Neural cell (in vitro differentiated cells): Measurements from ENCODE around the gene SETBP1.

ENCODE experiments used
- EZH2 ChIP-seq: fragments of 200-600, 300-800 bp; shearing (Covaris generic), sonication (generic); IDR thresholded peaks from 2 replicates; pipeline ENCODE4 v1.6.1; 2014; ENCODE audit warnings: antibody characterized with exemption, low read length, borderline replicate concordance, mild to moderate bottlenecking; ENCODE audit not compliant: insufficient read depth, poor library complexity, severe bottlenecking
- SMC3 ChIP-seq: fragments of 450-650 bp; conservative IDR thresholded peaks from 2 replicates; pipeline ENCODE4 v1.6.1; 2014; ENCODE audit warnings: antibody characterized with exemption, mild to moderate bottlenecking, moderate library complexity; ENCODE audit not compliant: poor library complexity
- TAF1 ChIP-seq: IDR thresholded peaks from 2 replicates; pipeline ENCODE4 v1.6.1; 2012; ENCODE audit warnings: low read depth
- TF ChIP-seq, protein P1 (sequence below): fragments of 450-650 bp; IDR thresholded peaks from 2 replicates; pipeline ENCODE4 v1.5.1; 2014; ENCODE audit warnings: antibody characterized with exemption, mild to moderate bottlenecking, moderate library complexity; ENCODE audit not compliant: poor library complexity, severe bottlenecking
- TF ChIP-seq, protein P2 (sequence below): IDR thresholded peaks from 2 replicates; pipeline ENCODE4 v1.6.1; 2012; ENCODE audit warnings: borderline replicate concordance

DNA sequence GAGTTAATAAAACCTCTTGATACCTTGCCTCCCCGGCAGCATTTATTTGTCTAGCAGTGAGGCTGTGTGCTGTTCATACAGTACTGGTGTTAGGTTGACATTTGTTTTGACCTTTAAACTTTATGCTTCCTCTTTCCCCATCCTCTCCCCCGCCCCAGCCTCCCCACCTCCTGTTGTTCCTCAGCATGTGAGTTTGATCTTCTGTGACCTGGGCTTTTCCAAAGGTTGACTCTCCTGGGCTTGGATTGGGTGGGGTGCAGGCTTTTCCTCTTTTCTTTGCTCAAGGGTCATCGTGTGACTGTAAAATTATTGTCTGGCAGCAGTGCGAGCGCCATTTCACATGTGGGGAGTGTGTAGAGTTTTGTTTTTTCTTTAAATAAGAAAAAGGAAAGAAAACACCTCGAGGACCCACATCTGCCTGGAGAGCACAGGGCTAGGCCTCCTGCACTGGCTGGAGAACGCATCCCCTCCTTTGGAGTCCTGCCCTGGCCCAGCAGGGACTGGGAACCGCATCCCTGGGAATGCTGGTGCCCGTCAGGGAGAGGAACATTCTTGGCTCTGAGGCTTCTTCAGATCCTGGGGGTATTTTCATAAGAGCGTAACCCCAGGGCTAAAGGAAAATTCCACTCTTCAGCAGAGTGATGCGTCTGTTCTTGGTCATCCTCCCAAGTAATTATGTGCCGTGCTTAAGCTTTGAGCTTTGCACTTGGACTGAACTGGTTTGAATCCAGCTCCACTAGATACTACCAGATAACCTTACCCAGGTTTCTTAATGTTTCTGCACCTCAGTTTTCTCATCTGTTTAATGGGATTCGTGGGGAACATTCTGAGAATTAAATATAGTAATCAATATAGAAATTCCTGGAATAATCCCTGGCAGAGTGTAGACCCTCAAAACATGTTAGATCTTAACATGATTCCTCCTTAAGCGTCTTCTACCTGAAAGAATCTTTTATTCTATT lies 91.5 kb downstream of the SETBP1 start:
- TF ChIP-seq, protein P1, sequence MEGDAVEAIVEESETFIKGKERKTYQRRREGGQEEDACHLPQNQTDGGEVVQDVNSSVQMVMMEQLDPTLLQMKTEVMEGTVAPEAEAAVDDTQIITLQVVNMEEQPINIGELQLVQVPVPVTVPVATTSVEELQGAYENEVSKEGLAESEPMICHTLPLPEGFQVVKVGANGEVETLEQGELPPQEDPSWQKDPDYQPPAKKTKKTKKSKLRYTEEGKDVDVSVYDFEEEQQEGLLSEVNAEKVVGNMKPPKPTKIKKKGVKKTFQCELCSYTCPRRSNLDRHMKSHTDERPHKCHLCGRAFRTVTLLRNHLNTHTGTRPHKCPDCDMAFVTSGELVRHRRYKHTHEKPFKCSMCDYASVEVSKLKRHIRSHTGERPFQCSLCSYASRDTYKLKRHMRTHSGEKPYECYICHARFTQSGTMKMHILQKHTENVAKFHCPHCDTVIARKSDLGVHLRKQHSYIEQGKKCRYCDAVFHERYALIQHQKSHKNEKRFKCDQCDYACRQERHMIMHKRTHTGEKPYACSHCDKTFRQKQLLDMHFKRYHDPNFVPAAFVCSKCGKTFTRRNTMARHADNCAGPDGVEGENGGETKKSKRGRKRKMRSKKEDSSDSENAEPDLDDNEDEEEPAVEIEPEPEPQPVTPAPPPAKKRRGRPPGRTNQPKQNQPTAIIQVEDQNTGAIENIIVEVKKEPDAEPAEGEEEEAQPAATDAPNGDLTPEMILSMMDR: no peak
- TF ChIP-seq EZH2: no peak
- TF ChIP-seq, protein P2, sequence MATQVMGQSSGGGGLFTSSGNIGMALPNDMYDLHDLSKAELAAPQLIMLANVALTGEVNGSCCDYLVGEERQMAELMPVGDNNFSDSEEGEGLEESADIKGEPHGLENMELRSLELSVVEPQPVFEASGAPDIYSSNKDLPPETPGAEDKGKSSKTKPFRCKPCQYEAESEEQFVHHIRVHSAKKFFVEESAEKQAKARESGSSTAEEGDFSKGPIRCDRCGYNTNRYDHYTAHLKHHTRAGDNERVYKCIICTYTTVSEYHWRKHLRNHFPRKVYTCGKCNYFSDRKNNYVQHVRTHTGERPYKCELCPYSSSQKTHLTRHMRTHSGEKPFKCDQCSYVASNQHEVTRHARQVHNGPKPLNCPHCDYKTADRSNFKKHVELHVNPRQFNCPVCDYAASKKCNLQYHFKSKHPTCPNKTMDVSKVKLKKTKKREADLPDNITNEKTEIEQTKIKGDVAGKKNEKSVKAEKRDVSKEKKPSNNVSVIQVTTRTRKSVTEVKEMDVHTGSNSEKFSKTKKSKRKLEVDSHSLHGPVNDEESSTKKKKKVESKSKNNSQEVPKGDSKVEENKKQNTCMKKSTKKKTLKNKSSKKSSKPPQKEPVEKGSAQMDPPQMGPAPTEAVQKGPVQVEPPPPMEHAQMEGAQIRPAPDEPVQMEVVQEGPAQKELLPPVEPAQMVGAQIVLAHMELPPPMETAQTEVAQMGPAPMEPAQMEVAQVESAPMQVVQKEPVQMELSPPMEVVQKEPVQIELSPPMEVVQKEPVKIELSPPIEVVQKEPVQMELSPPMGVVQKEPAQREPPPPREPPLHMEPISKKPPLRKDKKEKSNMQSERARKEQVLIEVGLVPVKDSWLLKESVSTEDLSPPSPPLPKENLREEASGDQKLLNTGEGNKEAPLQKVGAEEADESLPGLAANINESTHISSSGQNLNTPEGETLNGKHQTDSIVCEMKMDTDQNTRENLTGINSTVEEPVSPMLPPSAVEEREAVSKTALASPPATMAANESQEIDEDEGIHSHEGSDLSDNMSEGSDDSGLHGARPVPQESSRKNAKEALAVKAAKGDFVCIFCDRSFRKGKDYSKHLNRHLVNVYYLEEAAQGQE: no peak
- TF ChIP-seq SMC3: no peak
- no peak for TF ChIP-seq TAF1
